Measurements from ENCODE around the gene WWOX.
A peak's percentile ranks its signal among the peaks of the same experiment; 100 is the strongest.

Gene WWOX

GRCh38 chr16:78695391-78695790 lies 595.9 kb downstream of the WWOX start:
- no peak for DNase-seq
- no peak overlapping the region for H3K4me3 ChIP-seq
- TF ChIP-seq, protein P1, sequence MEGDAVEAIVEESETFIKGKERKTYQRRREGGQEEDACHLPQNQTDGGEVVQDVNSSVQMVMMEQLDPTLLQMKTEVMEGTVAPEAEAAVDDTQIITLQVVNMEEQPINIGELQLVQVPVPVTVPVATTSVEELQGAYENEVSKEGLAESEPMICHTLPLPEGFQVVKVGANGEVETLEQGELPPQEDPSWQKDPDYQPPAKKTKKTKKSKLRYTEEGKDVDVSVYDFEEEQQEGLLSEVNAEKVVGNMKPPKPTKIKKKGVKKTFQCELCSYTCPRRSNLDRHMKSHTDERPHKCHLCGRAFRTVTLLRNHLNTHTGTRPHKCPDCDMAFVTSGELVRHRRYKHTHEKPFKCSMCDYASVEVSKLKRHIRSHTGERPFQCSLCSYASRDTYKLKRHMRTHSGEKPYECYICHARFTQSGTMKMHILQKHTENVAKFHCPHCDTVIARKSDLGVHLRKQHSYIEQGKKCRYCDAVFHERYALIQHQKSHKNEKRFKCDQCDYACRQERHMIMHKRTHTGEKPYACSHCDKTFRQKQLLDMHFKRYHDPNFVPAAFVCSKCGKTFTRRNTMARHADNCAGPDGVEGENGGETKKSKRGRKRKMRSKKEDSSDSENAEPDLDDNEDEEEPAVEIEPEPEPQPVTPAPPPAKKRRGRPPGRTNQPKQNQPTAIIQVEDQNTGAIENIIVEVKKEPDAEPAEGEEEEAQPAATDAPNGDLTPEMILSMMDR (IDR thresholded peaks at IDR 0.05): no peak
- no peak overlapping the region for H3K27ac ChIP-seq
- H3K27me3 ChIP-seq: no peaks in the 10 kb centered on the region
- intact Hi-C loops (cut with DNase I; ENCODE audit: low total_unique reads): no loop called here
- H3K4me1 ChIP-seq: no peaks in the 10 kb centered on the region
- H3K36me3 ChIP-seq: no peaks in the 10 kb centered on the region
- no peaks in the 10 kb centered on the region for H3K9me3 ChIP-seq

GRCh38 chr16:78696797-78697196 lies 597.3 kb downstream of the WWOX start:
- Histone ChIP-seq H3K9me3 (no peaks in the 10 kb centered on the region), H3K36me3 (no peaks in the 10 kb centered on the region), H3K27ac (no peak overlapping the region), H3K27me3 (no peaks in the 10 kb centered on the region), H3K4me1 (no peaks in the 10 kb centered on the region), H3K4me3 (no peak overlapping the region)
- intact Hi-C loops (cut with DNase I; ENCODE audit: low total_unique reads): no loop called here
- TF ChIP-seq, protein P1 (IDR thresholded peaks at IDR 0.05): no peak
- no peak for DNase-seq

DNA sequence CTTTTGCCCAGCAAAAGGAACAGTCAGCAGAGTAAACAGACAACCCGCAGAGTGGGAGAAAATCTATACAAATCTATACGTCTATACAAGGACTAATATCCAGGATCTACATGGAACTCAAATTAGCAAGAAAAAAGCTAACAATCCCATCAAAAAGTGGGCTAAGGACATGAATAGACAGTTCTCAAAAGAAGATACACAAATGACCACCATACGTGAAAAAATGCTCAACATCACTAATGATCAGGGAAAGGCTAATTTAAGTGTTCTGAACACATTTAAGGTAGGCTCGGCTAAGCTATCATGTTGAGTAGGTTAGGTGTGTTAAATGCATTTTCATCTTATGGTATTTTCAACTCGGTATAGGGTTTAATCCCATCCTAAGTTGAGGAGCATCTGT lies 598.0 kb downstream of the WWOX start:
- no peak overlapping the region for H3K4me3 ChIP-seq
- no peaks in the 10 kb centered on the region for H3K27me3 ChIP-seq
- no peaks in the 10 kb centered on the region for H3K9me3 ChIP-seq
- H3K4me1 ChIP-seq: no peaks in the 10 kb centered on the region
- H3K36me3 ChIP-seq: no peaks in the 10 kb centered on the region
- DNase-seq: no peak
- TF ChIP-seq, protein P1 (IDR thresholded peaks at IDR 0.05): no peak
- no peak overlapping the region for H3K27ac ChIP-seq
- intact Hi-C loops (cut with DNase I; ENCODE audit: low total_unique reads): no loop called here

DNA sequence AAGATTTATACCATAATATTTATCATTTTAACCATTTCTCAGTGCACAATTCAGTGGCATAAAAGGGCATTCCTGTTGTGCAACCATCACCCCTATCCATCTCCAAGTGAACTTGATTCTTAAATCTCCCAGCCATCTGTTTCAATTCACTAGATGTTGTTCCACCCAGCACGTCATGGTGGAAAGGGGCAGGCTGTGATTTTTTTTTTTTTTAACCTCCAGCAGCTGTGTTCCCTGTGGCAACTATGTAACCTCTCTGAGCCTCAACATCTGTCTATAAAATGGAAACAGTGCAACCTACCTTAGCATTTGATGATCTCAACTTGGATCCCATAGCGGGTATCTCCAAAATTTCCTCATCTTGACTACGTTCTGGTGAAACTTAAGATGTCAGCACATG lies 604.5 kb downstream of the WWOX start:
- intact Hi-C loops (cut with DNase I; ENCODE audit: low total_unique reads): no loop called here
- no peaks in the 10 kb centered on the region for H3K27me3 ChIP-seq
- TF ChIP-seq, protein P1 (IDR thresholded peaks at IDR 0.05): no peak
- H3K9me3 ChIP-seq: peaks cover 0 to 10% (median 0%) of the 10 kb centered on the region in 3 donors
- H3K36me3 ChIP-seq: no peaks in the 10 kb centered on the region
- H3K4me1 ChIP-seq: no peaks in the 10 kb centered on the region
- H3K27ac ChIP-seq: no peak overlapping the region
- DNase-seq: no peak
- no peak overlapping the region for H3K4me3 ChIP-seq

DNA sequence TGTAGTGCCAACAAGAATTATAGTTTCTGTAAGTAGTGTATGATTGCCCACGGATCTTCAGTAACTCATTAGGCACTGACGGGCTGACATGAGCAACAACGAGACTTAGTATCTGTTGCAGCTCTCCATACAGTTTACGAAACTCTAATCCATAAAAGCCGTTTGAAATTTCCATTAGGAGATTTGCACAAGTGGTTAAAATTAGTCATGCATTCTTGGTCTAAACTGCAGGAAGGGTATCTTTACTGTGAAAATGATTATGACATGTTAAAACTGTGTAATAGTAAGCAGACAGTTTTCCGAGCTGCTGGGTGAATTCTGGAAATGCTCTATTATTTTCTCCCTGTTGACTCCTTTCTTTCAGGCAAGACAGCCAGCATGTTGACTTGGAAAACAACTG lies 605.0 kb downstream of the WWOX start:
- TF ChIP-seq, protein P1 (IDR thresholded peaks at IDR 0.05): no peak
- H3K27ac ChIP-seq: no peak overlapping the region
- no peak for DNase-seq
- H3K9me3 ChIP-seq: peaks cover 0 to 10% (median 0%) of the 10 kb centered on the region in 3 donors
- H3K27me3 ChIP-seq: no peaks in the 10 kb centered on the region
- H3K36me3 ChIP-seq: no peaks in the 10 kb centered on the region
- no peak overlapping the region for H3K4me3 ChIP-seq
- H3K4me1 ChIP-seq: no peaks in the 10 kb centered on the region
- intact Hi-C loops (cut with DNase I; ENCODE audit: low total_unique reads): no loop called here

- TF ChIP-seq, protein P1 (IDR thresholded peaks at IDR 0.05): peak in 1 of 2 experiments; percentile 15
- H3K9me3 ChIP-seq: peaks cover 0 to 10% (median 0%) of the 10 kb centered on the region in 3 donors
- no peak for DNase-seq
- no peak overlapping the region for H3K27ac ChIP-seq
- H3K27me3 ChIP-seq: no peaks in the 10 kb centered on the region
- H3K4me3 ChIP-seq: no peak overlapping the region
- H3K4me1 ChIP-seq: no peaks in the 10 kb centered on the region
- H3K36me3 ChIP-seq: no peaks in the 10 kb centered on the region
- intact Hi-C loops (cut with DNase I; ENCODE audit: low total_unique reads): loop anchor here (2.0 kb wide), 1 partner anchor 15 kb away; no protein-coding TSS in a partner anchor
Observed at GRCh38 chr16:78705694-78706093, 606.2 kb downstream of the WWOX start.

Measured in tibial artery (tissue), 4 donors.